GM18502 (cell line): Measurements from ENCODE around the gene ROR1.
A peak's percentile ranks its signal among the peaks of the same experiment; 100 is the strongest.

ENCODE experiments used
- ATAC-seq: cut with Tn5 transposase; IDR thresholded peaks from one replicate; pipeline ENCODE4 v1.9.1; 2021; ENCODE audit warnings: mild to moderate bottlenecking; ENCODE audit not compliant: unreplicated experiment, poor library complexity

ROR1 gene

GRCh38 chr1:64147045-64147724 is 373.4 kb downstream of the ROR1 start:
- no peak for ATAC-seq

GRCh38 chr1:64147759-64148158 is 373.9 kb downstream of the ROR1 start:
- no peak for ATAC-seq

- ATAC-seq = no peak
These were observed 376.4 kb downstream of the ROR1 start for GRCh38 chr1:64150266-64150665.

GRCh38 chr1:64150729-64151230 is 377.0 kb downstream of the ROR1 start:
- no peak for ATAC-seq

GRCh38 chr1:64155278-64155677 is 381.5 kb downstream of the ROR1 start:
- no peak for ATAC-seq

- no peak for ATAC-seq
These were observed 387.6 kb downstream of the ROR1 start for GRCh38 chr1:64161357-64161941.

GRCh38 chr1:64162151-64162550 is 388.3 kb downstream of the ROR1 start:
- ATAC-seq = no peak

GRCh38 chr1:64162804-64163203 is 389.0 kb downstream of the ROR1 start:
- no peak for ATAC-seq

GRCh38 chr1:64163431-64163830 is 389.6 kb downstream of the ROR1 start:
- no peak for ATAC-seq

- ATAC-seq = no peak
These were observed 390.2 kb downstream of the ROR1 start for GRCh38 chr1:64163970-64164369.

GRCh38 chr1:64166629-64167028 is 392.8 kb downstream of the ROR1 start:
- ATAC-seq = no peak

- ATAC-seq = no peak
These were observed 393.4 kb downstream of the ROR1 start for GRCh38 chr1:64167176-64167575.

- peak; percentile 1 for ATAC-seq
These were observed 397.4 kb downstream of the ROR1 start for GRCh38 chr1:64171246-64171645.

- ATAC-seq = peak; percentile 86
These were observed 398.0 kb downstream of the ROR1 start for GRCh38 chr1:64171797-64172281.

GRCh38 chr1:64172458-64172983 is 398.7 kb downstream of the ROR1 start:
- ATAC-seq = peak; percentile 56

- no peak for ATAC-seq
These were observed 399.6 kb downstream of the ROR1 start for GRCh38 chr1:64173336-64173940.

- ATAC-seq = no peak
These were observed 401.8 kb downstream of the ROR1 start for GRCh38 chr1:64175639-64176038.

- ATAC-seq = no peak
These were observed 402.8 kb downstream of the ROR1 start for GRCh38 chr1:64176659-64177058.

- ATAC-seq = no peak
These were observed 405.8 kb downstream of the ROR1 start for GRCh38 chr1:64179588-64179987.

- no peak for ATAC-seq
These were observed 408.4 kb downstream of the ROR1 start for GRCh38 chr1:64182207-64182606.

- no peak for ATAC-seq
These were observed 409.7 kb downstream of the ROR1 start for GRCh38 chr1:64183395-64184002.
